GM12872 (cell line): ENCODE results near the gene ADNP2.

ENCODE experiments used
- TF ChIP-seq, protein P1 (sequence below): IDR thresholded peaks from 3 replicates; pipeline ENCODE4 v1.5.1; 2011; ENCODE audit warnings: low read depth, mild to moderate bottlenecking, low read length, moderate library complexity; ENCODE audit not compliant: insufficient read depth

Gene ADNP2

DNA sequence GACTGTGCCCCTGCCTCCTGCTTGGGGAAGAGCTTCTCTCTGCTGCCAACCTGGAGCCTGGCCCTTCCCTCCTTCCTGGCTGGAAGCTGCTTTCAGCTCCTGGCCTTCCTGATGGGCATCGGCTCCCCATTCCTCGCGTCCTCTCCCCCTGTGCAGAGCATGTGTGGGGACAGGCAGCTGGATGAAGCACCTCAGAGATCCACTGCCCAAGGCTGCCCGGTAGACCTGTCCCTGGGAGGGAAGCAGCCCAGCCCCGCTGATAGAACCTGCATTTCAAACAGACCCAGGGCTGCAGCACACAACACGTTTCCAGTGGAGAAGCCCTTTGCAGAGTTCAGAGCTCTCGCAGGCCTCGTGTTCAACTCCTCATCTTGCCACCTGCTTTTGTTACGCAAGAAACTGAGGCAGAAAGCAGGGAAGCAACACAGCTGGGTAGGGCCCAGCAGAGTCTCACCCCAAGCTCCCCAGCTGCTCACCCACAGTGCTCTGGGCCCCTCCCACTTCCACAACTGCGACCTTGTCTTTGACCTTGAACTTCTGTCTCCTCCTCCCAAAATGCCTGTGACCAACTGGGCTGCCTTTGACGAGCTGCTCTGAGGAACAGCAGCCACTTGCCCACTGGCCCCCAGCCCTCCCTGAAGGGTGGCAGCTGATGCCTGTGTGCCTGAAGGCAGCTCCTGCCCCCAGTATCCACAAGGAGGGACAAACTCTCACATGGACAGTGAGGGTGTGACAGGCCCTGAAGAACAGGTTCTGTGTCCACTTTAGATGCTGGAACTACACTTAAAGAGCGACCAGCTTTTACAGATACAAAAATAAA is 72.8 kb downstream of the ADNP2 start:
- TF ChIP-seq, protein P1, sequence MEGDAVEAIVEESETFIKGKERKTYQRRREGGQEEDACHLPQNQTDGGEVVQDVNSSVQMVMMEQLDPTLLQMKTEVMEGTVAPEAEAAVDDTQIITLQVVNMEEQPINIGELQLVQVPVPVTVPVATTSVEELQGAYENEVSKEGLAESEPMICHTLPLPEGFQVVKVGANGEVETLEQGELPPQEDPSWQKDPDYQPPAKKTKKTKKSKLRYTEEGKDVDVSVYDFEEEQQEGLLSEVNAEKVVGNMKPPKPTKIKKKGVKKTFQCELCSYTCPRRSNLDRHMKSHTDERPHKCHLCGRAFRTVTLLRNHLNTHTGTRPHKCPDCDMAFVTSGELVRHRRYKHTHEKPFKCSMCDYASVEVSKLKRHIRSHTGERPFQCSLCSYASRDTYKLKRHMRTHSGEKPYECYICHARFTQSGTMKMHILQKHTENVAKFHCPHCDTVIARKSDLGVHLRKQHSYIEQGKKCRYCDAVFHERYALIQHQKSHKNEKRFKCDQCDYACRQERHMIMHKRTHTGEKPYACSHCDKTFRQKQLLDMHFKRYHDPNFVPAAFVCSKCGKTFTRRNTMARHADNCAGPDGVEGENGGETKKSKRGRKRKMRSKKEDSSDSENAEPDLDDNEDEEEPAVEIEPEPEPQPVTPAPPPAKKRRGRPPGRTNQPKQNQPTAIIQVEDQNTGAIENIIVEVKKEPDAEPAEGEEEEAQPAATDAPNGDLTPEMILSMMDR: no peak

- TF ChIP-seq, protein P1: no peak
Measured at GRCh38 chr18:80182855-80183254, 73.8 kb downstream of the ADNP2 start.

DNA sequence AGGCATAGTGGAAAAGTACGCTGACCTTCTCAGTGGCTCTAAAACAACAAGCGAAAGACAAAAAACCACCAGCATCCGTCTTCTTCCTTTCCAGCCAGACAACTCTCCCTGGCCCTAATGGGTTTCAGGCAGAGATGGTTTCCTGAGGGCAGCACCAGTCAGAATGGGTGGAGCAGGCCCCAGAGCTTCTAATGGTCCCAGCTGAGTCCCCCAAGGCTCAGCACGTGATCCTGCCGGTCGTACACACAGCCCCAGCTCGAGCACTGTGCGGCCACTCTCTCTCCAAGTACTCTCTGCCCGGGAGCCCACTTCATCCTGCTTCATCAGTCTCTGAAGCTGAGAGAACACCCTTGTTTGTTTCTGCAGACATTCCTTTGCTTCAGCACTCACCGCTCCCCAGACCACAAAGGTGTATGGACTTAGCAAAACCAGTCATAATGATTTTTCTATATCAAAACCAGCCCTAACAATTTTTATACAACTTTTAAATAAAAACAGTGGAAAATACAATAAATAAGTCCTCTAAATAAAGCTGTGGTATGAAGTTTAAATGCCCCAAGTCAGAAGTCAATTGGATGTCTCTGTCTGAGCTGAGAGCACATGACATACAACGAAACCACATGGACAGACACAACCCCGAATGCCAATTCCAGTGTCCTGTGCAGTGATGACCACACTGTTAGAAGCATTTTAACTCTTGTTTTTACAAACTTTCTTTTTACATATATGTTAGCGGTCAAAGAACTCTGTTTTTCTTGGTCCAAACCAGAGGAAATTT is 74.4 kb downstream of the ADNP2 start:
- TF ChIP-seq, protein P1: no peak

GRCh38 chr18:80184243-80184772 is 75.2 kb downstream of the ADNP2 start:
- TF ChIP-seq, protein P1: no peak

DNA sequence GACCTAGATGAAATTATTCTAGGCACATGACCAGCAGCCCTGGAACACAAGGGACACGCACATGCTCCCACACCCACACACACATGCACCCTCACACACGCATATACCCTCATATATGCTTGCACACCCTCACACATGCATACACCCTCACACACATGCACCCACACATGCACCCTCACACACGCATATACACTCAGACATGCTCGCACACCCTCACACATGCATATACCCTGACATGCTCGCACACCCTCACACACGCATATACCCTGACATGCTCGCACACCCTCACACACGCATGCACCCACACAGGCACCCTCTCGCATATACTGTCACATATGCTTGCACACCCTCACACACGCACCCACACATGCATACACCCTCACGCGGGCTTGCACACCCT is 76.5 kb downstream of the ADNP2 start:
- TF ChIP-seq, protein P1: no peak

DNA sequence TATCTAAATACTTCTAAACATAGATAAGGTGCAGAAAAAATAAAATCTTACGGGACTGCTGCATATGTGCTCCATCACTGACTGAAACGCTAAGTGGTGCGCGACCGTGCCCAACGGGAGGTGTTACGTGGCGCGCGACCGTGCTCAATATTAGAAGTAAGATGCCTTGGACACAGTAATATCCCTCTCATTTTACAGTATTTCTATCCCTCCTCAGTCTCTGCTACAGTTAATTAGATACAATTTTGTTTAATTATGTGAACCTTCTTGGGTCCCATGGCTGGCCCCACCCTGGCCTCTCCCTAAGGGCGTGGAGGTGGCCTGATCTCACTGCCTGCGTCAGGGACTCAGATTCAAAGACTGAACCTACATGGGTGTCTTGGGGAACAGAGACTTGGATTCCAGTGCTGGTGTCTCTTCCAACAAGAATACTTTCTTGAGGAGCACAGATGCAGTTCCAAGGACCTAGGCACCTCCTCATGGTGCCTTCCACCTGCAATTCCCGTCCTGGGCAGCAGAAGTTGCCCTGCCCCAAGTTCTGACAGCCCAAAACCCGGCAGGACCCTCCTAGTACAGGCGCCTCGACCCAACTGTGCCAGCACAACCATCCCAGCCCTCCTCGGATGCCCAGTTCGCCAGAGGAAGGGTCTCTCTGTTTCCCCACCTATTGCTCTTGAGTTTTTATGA is 79.0 kb downstream of the ADNP2 start:
- TF ChIP-seq, protein P1: no peak
